OCI-LY7 (cell line): ENCODE data around the gene ZNF43. TPM values are rescaled to one million over a fixed set of nuclear protein-coding genes. Genes with fewer than 3 reads are reported as not detected.
"Not testable (repeated sequence)": the region's sequence is repeated elsewhere in the genome, so short reads cannot be mapped to it uniquely, and the experiment has no call there.

Experiments
- BruUV-seq: library from RNA; stranded (reverse); fragments of 400-500 nt; replicated peaks from 2 replicates; lab custom pipeline; 2021; lab: Mats Ljungman, UMichigan
- CTCF ChIA-PET: fragments of 300-600 bp; sonication (Branson Sonifier 250); formaldehyde crosslinking; loops from one replicate; lab custom pipeline; 2022; ENCODE audit warnings: antibody characterized with exemption; ENCODE audit not compliant: unreplicated experiment; lab: Charles Lee
- POLR2A ChIA-PET: fragments of 300-600 bp; sonication (Branson Sonifier 250); formaldehyde crosslinking; loops from one replicate; lab custom pipeline; 2022; ENCODE audit warnings: antibody characterized with exemption; lab: Charles Lee
- DNase-seq: peaks from one replicate; pipeline ENCODE4 v3.0.0-alpha.2; 2015; ENCODE audit warnings: low spot score
- H2AFZ ChIP-seq: fragments of 200-600 bp; sonication (generic), shearing (Covaris generic); 2 replicates; pipeline ENCODE4 v1.6.1; 2014; ENCODE audit warnings: mild to moderate bottlenecking, antibody characterized with exemption, low read length, moderate library complexity
- H3K27ac ChIP-seq: fragments of 200-600 bp; sonication (generic); 2 replicates; pipeline ENCODE4 v1.5.1; 2014; ENCODE audit warnings: mixed run types, low read depth, mild to moderate bottlenecking, moderate library complexity, low read length, inconsistent platforms; ENCODE audit not compliant: poor library complexity, severe bottlenecking
- H3K36me3 ChIP-seq: fragments of 200-600 bp; sonication (generic); 2 replicates; pipeline ENCODE4 v1.6.1; 2014; ENCODE audit warnings: mild to moderate bottlenecking, antibody characterized with exemption, low read length, moderate library complexity, mixed read lengths; ENCODE audit not compliant: insufficient read depth
- H3K4me1 ChIP-seq: fragments of 200-600 bp; sonication (generic); 2 replicates; pipeline ENCODE4 v1.5.1; 2014; ENCODE audit warnings: mild to moderate bottlenecking, low read length; ENCODE audit not compliant: insufficient read depth, poor library complexity, severe bottlenecking
- H3K4me2 ChIP-seq: fragments of 200-600 bp; sonication (generic); 2 replicates; pipeline ENCODE4 v1.6.1; 2014; ENCODE audit warnings: mild to moderate bottlenecking, low read length
- H3K4me3 ChIP-seq: fragments of 200-600 bp; sonication (generic); 2 replicates; pipeline ENCODE4 v1.5.1; 2014; ENCODE audit warnings: mild to moderate bottlenecking, low read depth, low read length; ENCODE audit not compliant: poor library complexity, severe bottlenecking
- H3K79me2 ChIP-seq: fragments of 200-600 bp; sonication (generic); 2 replicates; pipeline ENCODE4 v1.6.1; 2016; ENCODE audit warnings: low read depth, mild to moderate bottlenecking, low read length, moderate library complexity, mixed read lengths; ENCODE audit not compliant: insufficient read depth
- H3K9me2 ChIP-seq: fragments of 200-600 bp; sonication (generic); 2 replicates; pipeline ENCODE4 v1.6.1; 2016; ENCODE audit warnings: mild to moderate bottlenecking, low read length, mixed read lengths; ENCODE audit not compliant: insufficient read depth
- H3K9me3 ChIP-seq: fragments of 200-600 bp; sonication (generic); 2 replicates; pipeline ENCODE4 v1.6.1; 2014; ENCODE audit warnings: mild to moderate bottlenecking, mixed run types, low read length, mixed read lengths
- H4K20me1 ChIP-seq: fragments of 200-600 bp; sonication (generic); 2 replicates; pipeline ENCODE4 v1.6.1; 2014; ENCODE audit warnings: mild to moderate bottlenecking, antibody characterized with exemption, low read length, moderate library complexity, mixed read lengths; ENCODE audit not compliant: insufficient read depth
- CTCF ChIP-seq: fragments of 200-600 bp; sonication (generic); conservative IDR thresholded peaks from 2 replicates; pipeline ENCODE4 v1.5.1; 2014; ENCODE audit warnings: mild to moderate bottlenecking, antibody characterized with exemption, low read length, moderate library complexity, mixed read lengths
- EZH2phosphoT487 ChIP-seq: fragments of 200-600 bp; sonication (generic); IDR thresholded peaks from 2 replicates; pipeline ENCODE4 v1.6.1; 2018; ENCODE audit warnings: low read depth, borderline replicate concordance, mild to moderate bottlenecking, mixed run types, antibody characterized with exemption, low read length, moderate library complexity, mixed read lengths
- intact Hi-C: fragments of 100-400 bp; cut with micrococcal nuclease; formaldehyde crosslinking; loops from one replicate; pipeline ENCODE4 v1.10.0; 2022; ENCODE audit not compliant: unreplicated experiment
- total RNA-seq, 2 experiments: library from RNA; depleted of rRNA in 1 of 2; stranded (reverse); fragments of >200 nt in 1 of 2; shearing (Covaris generic) in 1 of 2; gene quantifications; 2 replicates each; pipeline ENCODE4 v1.2.3, GENCODE V29; 2014 to 2022

ZNF43 gene
- total RNA-seq, 2 experiments from 2014 or later, result 39.7 to 55.6 TPM

GRCh38 chr19:21758296-21758695 is 77.7 kb downstream of the ZNF43 start:
- TF ChIP-seq CTCF (peak; percentile 39; the same call in 1 of the 2 replicates), EZH2phosphoT487 (no peak)
- Histone ChIP-seq H4K20me1 (no peaks in the 10 kb centered on the region), H3K36me3 (peaks cover 100% of the 10 kb centered on the region), H3K9me2 (no peaks in the 10 kb centered on the region), H2AFZ (no peak overlapping the region), H3K4me2 (no peak overlapping the region), H3K4me3 (no peak overlapping the region), H3K79me2 (peaks cover 39% of the 10 kb centered on the region; the same call in 1 of the 2 replicates), H3K27ac (no peak overlapping the region), H3K4me1 (no peaks in the 10 kb centered on the region), H3K9me3 (peaks cover 49% of the 10 kb centered on the region)
- CTCF ChIA-PET, result no interaction called here
- no peak for DNase-seq
- POLR2A ChIA-PET, result no interaction called here
- intact Hi-C loops, result no loop called here
- no TSS peak for BruUV-seq

- POLR2A ChIA-PET, result not testable (repeated sequence)
Measured at GRCh38 chr19:21755555-21755954, 80.4 kb downstream of the ZNF43 start.

More at GRCh38 chr19:21755555-21755954, 80.4 kb downstream of the ZNF43 start:
- H3K9me2 ChIP-seq, intact Hi-C loops, DNase-seq, H4K20me1 ChIP-seq, H3K4me3 ChIP-seq, H2AFZ ChIP-seq, H3K27ac ChIP-seq, CTCF ChIA-PET, H3K4me2 ChIP-seq, BruUV-seq, H3K4me1 ChIP-seq: not testable (repeated sequence)
- H3K79me2 ChIP-seq, result peaks cover 45% of the 10 kb centered on the region; the same call in 1 of the 2 replicates
- peaks cover 100% of the 10 kb centered on the region for H3K36me3 ChIP-seq
- peaks cover 36% of the 10 kb centered on the region for H3K9me3 ChIP-seq

Other genes with a start within 250 kb of the ZNF43 start
- gene ZNF100, start 68.6 kb downstream of the ZNF43 start, total RNA-seq (2014; rRNA removed; shearing (Covaris generic)), result 19.1 and 25.0 TPM in 2 replicates
- 38.5 and 39.4 TPM in 2 replicates for gene ZNF100, start 68.6 kb downstream of the ZNF43 start, total RNA-seq (2022)
- gene ZNF208, start 174.8 kb upstream of the ZNF43 start, total RNA-seq (2014; rRNA removed; shearing (Covaris generic)), result not detected in 2 replicates
- gene ZNF208, start 174.8 kb upstream of the ZNF43 start, total RNA-seq (2022), result not detected in 2 replicates
- 10.5 and 14.0 TPM in 2 replicates for gene ZNF257, start 216.3 kb upstream of the ZNF43 start, total RNA-seq (2014; rRNA removed; shearing (Covaris generic))
- 6.9 and 7.8 TPM in 2 replicates for gene ZNF257, start 216.3 kb upstream of the ZNF43 start, total RNA-seq (2022)